ACHN (cell line): Measurements from ENCODE around the gene SLC37A4.
"Not testable (repeated sequence)": the region's sequence is repeated elsewhere in the genome, so short reads cannot be mapped to it uniquely, and the experiment has no call there.

Experiments used
- DNase-seq: peaks from one replicate; pipeline ENCODE4 v3.0.0-alpha.2; 2015
- in situ Hi-C: cut with HindIII; loops from 2 replicates; pipeline ENCODE4 v1.10.0; 2017; ENCODE audit warnings: low sequenced_read_pairs, low pct_ligation_motif_present, low pct_unique_long_range_greater_than_20kb

The SLC37A4 gene

GRCh38 chr11:119030329-119031047 is at the start of gene SLC37A4:
TSS of gene SLC37A4 (minus strand) at chr11:119030877.
- peak; percentile 97 for DNase-seq
- in situ Hi-C loops: no loop called here

- in situ Hi-C loops: no loop called here
- DNase-seq: no peak
These were observed 48.2 kb upstream of the SLC37A4 start for GRCh38 chr11:119078675-119079420.

- DNase-seq: no peak
- in situ Hi-C loops: no loop called here
These were observed 47.2 kb upstream of the SLC37A4 start for GRCh38 chr11:119077839-119078238.

GRCh38 chr11:119067371-119068222 is 36.9 kb upstream of the SLC37A4 start, which contains the start of gene VPS11:
TSS of gene VPS11 (plus strand) at chr11:119067818. CDS start at chr11:119067824, 6 bp downstream.
- in situ Hi-C loops: no loop called here
- peak; percentile 95 for DNase-seq

- peak; percentile 39 for DNase-seq
- in situ Hi-C loops: no loop called here
These were observed 34.7 kb upstream of the SLC37A4 start for GRCh38 chr11:119065369-119065768.

GRCh38 chr11:119062779-119063178 is 32.1 kb upstream of the SLC37A4 start:
- in situ Hi-C loops: no loop called here
- no peak for DNase-seq

GRCh38 chr11:119061256-119061655 is 30.6 kb upstream of the SLC37A4 start:
- in situ Hi-C loops: no loop called here
- DNase-seq: no peak

- in situ Hi-C loops, DNase-seq: not testable (repeated sequence)
These were observed 28.5 kb upstream of the SLC37A4 start for GRCh38 chr11:119059128-119059527.

- in situ Hi-C loops: no loop called here
These were observed 26.5 kb upstream of the SLC37A4 start, which contains the start of gene HYOU1 for GRCh38 chr11:119057000-119057769. TSS of gene HYOU1 (minus strand) at chr11:119057205. CDS start at chr11:119056160, 1,045 bp downstream.

GRCh38 chr11:119056421-119056999 is 25.8 kb upstream of the SLC37A4 start:
- in situ Hi-C loops: no loop called here
- no peak for DNase-seq

More at GRCh38 chr11:119057000-119057769, 26.5 kb upstream of the SLC37A4 start, which contains the start of gene HYOU1:
- DNase-seq: peak; percentile 91

- DNase-seq: peak; percentile 48
- in situ Hi-C loops: no loop called here
These were observed 25.2 kb upstream of the SLC37A4 start for GRCh38 chr11:119055901-119056300.

GRCh38 chr11:119054418-119054817 is 23.7 kb upstream of the SLC37A4 start:
- in situ Hi-C loops: no loop called here
- no peak for DNase-seq

GRCh38 chr11:119052163-119052814 is 21.6 kb upstream of the SLC37A4 start:
- DNase-seq: no peak
- in situ Hi-C loops: no loop called here

- in situ Hi-C loops: no loop called here
- DNase-seq: no peak
These were observed 20.9 kb upstream of the SLC37A4 start for GRCh38 chr11:119051440-119052162.

- no peak for DNase-seq
- in situ Hi-C loops: no loop called here
These were observed 18.4 kb upstream of the SLC37A4 start for GRCh38 chr11:119049081-119049480.

GRCh38 chr11:119048644-119049043 is 18.0 kb upstream of the SLC37A4 start:
- no peak for DNase-seq
- in situ Hi-C loops: no loop called here

GRCh38 chr11:119047205-119047604 is 16.5 kb upstream of the SLC37A4 start:
- in situ Hi-C loops: no loop called here
- DNase-seq: no peak
